ENCODE data around the gene MAPKBP1. TPM values are rescaled to one million over a fixed set of nuclear protein-coding genes. Genes with fewer than 3 reads are reported as not detected.

Gene MAPKBP1
- total and polyA plus RNA-seq, 2 of the 8 experiments (the other 6 are each of a cell fraction or from before 2014, with no cell fraction given) = 4.3 to 11.3 TPM

DNA sequence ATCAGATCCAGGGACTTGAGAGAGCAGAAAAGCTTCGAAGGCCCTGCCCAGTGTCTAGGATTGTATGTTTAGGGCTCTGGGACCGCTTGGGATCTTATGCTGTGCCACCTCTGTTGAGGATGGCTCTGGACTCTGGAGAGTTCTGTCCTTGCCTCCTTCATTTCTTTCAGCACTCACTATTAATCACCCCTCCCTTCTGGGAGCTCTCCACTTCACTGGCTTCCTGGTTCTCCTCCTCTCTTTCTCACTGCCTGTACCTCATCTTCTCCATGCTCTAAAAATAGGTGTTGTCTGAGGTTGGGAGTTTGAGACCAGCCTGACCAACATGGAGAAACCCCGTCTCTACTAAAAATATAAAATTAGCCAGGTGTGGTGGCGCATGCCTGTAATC is 17.3 kb downstream of the MAPKBP1 start:
- WGBS, 2 experiments (ENCODE audit: extremely low coverage in 1 of 2, insufficient coverage in 1 of 2, insufficient read length in 1 of 2, insufficient replicate concordance in 2 of 2, low coverage in 1 of 2, low lambda C conversion rate in 2 of 2, missing lambda C conversion rate in 1 of 2) = 91% methylated on average over 4 of the region's 4 CpGs; no CpG with 5 or more reads in 1 of the 2 experiments
- TF ChIP-seq GABPA (IDR thresholded peaks at IDR 0.05; ENCODE audit: borderline replicate concordance, insufficient read depth, low read length) = no peak

More for the DNA sequence above, 17.3 kb downstream of the MAPKBP1 start:
- no peaks in the 10 kb centered on the region for H3K9me3 ChIP-seq (ENCODE audit: insufficient read depth in 2 of 2, low read depth in 1 of 2, low read length in 1 of 2)
- 0 out of 2 replicates have a peak overlapping the region, but pooled peaks have one; percentile 7 for H2BK5ac ChIP-seq (ENCODE audit: low read depth, low read length)
- H2BK12ac ChIP-seq (ENCODE audit: low read depth, low read length) = no peak overlapping the region
- peak overlapping the region; percentile 36; the same call in 1 of the 2 replicates for H2BK15ac ChIP-seq (ENCODE audit: low read length)
- no peak overlapping the region for H3K23ac ChIP-seq (ENCODE audit: insufficient read length)
- no peak overlapping the region for H3K14ac ChIP-seq (ENCODE audit: insufficient read length)
- H2AK5ac ChIP-seq (ENCODE audit: low read depth, low read length) = peak overlapping the region; percentile 66
- no peaks in the 10 kb centered on the region for H4K20me1 ChIP-seq (replicated peaks in 1 of 2; ENCODE audit: control insufficient read depth in 1 of 2, insufficient read depth in 2 of 2, low read length in 2 of 2)
- no peaks in the 10 kb centered on the region; a peak in 1 of 4 replicates for H3K79me2 ChIP-seq (ENCODE audit: control insufficient read depth in 1 of 2, insufficient read depth in 2 of 2, low read length in 2 of 2)
- POLR2A ChIA-PET (ENCODE audit: partially characterized antibody) = interaction anchor here (0.8 to 5.1 kb wide), 2 partner anchors 10 to 17 kb away, joined by 3 to 24 read pairs; partner anchors contain the start of gene MAPKBP1
- no peak overlapping the region for H2BK20ac ChIP-seq (ENCODE audit: low read length)
- H3K27me3 ChIP-seq (replicated peaks in 1 of 4; ENCODE audit: control insufficient read depth in 3 of 4, extremely low read depth in 1 of 4, insufficient read depth in 3 of 4, low read length in 3 of 4) = no peaks in the 10 kb centered on the region
- H3K18ac ChIP-seq (ENCODE audit: extremely low read depth, low read length) = 0 out of 2 replicates have a peak overlapping the region, but pooled peaks have one; percentile 2
- DNase-seq (ENCODE audit: low read depth in 1 of 2, low spot score in 2 of 2) (peak in 1 of 2 experiments; percentile 39), FAIRE-seq (no peak)
- CTCF ChIA-PET (ENCODE audit: partially characterized antibody) = interaction anchor here (0.7 to 6.1 kb wide), 7 partner anchors 14 to 26 kb away, joined by 3 to 60 read pairs (median 4); partner anchors contain the start of gene MAPKBP1
- no peak overlapping the region; a peak in 1 of 4 replicates for H3K4me2 ChIP-seq (ENCODE audit: insufficient read depth in 1 of 2, low read depth in 2 of 2, low read length in 2 of 2)
- H3K4ac ChIP-seq (replicated peaks; ENCODE audit: insufficient read length, low read depth, low read length) = no peak overlapping the region
- no peak overlapping the region for H4K8ac ChIP-seq (ENCODE audit: extremely low read depth, insufficient read depth, low read length)
- H3K56ac ChIP-seq (replicated peaks; ENCODE audit: insufficient read length, low read depth, low read length) = no peak overlapping the region
- no peak overlapping the region for H4K91ac ChIP-seq (replicated peaks; ENCODE audit: insufficient read length, low read length)
- H2BK120ac ChIP-seq (replicated peaks; ENCODE audit: low read depth, low read length) = no peak overlapping the region
- no peaks in the 10 kb centered on the region for H3K79me1 ChIP-seq (ENCODE audit: low read depth, low read length)
- H3K9ac ChIP-seq (replicated peaks in 1 of 4; ENCODE audit: extremely low read depth in 1 of 4, low read depth in 3 of 4, low read length in 3 of 4) = no peak overlapping the region
- H3K27ac ChIP-seq (ENCODE audit: low read depth, low read length) = no peak overlapping the region
- no peak overlapping the region for H4K5ac ChIP-seq (ENCODE audit: insufficient read length, low read depth, low read length)
- H3K4me3 ChIP-seq (ENCODE audit: extremely low read depth in 1 of 4, insufficient read depth in 2 of 4, low read depth in 3 of 4, low read length in 4 of 4) = no peak overlapping the region
- H3K4me1 ChIP-seq (replicated peaks in 1 of 4; ENCODE audit: control insufficient read depth in 3 of 4, insufficient read depth in 4 of 4, low read length in 3 of 4) = peaks cover 6 to 19% (median 13%) of the 10 kb centered on the region in 4 experiments; a peak in 6 of 7 replicates
- H3K23me2 ChIP-seq (ENCODE audit: low read depth, low read length) = no peaks in the 10 kb centered on the region
- H2AFZ ChIP-seq (ENCODE audit: low read length) = no peak overlapping the region
- no peaks in the 10 kb centered on the region for H3K36me3 ChIP-seq (ENCODE audit: control insufficient read depth in 2 of 4, insufficient read depth in 4 of 4, low read length in 3 of 4)

Data from H1 (cell line).